HepG2 (cell line): ENCODE results near the gene PLXDC2. TPM values are rescaled to one million over a fixed set of nuclear protein-coding genes. Genes with fewer than 3 reads are reported as not detected.

Experiments
- ATAC-seq: fragments of 200-7000 bp; cut with Tn5 transposase; 3 replicates; pipeline ENCODE4 v1.9.1; 2020; ENCODE audit warnings: mild to moderate bottlenecking, moderate library complexity
- BruUV-seq: library from RNA; stranded (reverse); fragments of 400-500 nt; replicated peaks from 2 replicates; lab custom pipeline; 2021; lab: Mats Ljungman, UMichigan
- CTCF ChIA-PET: fragments of 300-600 bp; formaldehyde crosslinking; extraction: SDS; loops from one replicate; lab custom pipeline; 2021; ENCODE audit warnings: low total read pairs, inconsistent platforms, low intra/inter-chr PET ratio; lab: Yijun Ruan, JAX
- POLR2A ChIA-PET: fragments of 350-600 bp; sonication (Branson Sonifier 250); formaldehyde crosslinking; loops from one replicate; lab custom pipeline; 2020; ENCODE audit warnings: antibody characterized with exemption, inconsistent platforms; lab: Yijun Ruan, JAX
- DNase-seq: peaks from one replicate; pipeline ENCODE4 v3.0.0-alpha.2; 2015; ENCODE audit warnings: low spot score
- FAIRE-seq: peaks from 3 replicates; lab custom pipeline; 2011; peaks lifted over from hg19 to GRCh38; lab: Jason Lieb, UNC
- H2AFZ ChIP-seq: one replicate; pipeline ENCODE4 v1.6.1; 2011; ENCODE audit warnings: low read length, inconsistent platforms
- H3K27ac ChIP-seq: fragments of 300-600 bp; 3 replicates; pipeline ENCODE4 v1.8.0; 2011; ENCODE audit warnings: mixed run types, mild to moderate bottlenecking, mixed read lengths, low read length, inconsistent platforms; ENCODE audit not compliant: insufficient read depth; ENCODE audit errors: extremely low read length
- H3K27me3 ChIP-seq, 2 experiments: fragments of 200-600 bp in 1 of 2; 2 replicates in 1 of 2; 3 replicates in 1 of 2; pipeline versions ENCODE4 v1.6.0 to v1.8.0; 2011; ENCODE audit warnings: low read length in 2 of 2, mild to moderate bottlenecking in 2 of 2, moderate library complexity in 2 of 2, inconsistent platforms in 1 of 2; ENCODE audit not compliant: insufficient read depth in 2 of 2, control insufficient read depth in 1 of 2
- H3K36me3 ChIP-seq, 2 experiments: fragments of 200-600 bp in 1 of 2; replicated peaks in 1 of 2; 2 replicates in 1 of 2; 3 replicates in 1 of 2; pipeline versions ENCODE4 v1.5.1 to v1.8.0; 2011; ENCODE audit warnings: low read length in 2 of 2, inconsistent platforms in 1 of 2; ENCODE audit not compliant: insufficient read depth in 2 of 2, control insufficient read depth in 1 of 2
- H3K4me1 ChIP-seq: 2 replicates; pipeline ENCODE4 v1.5.1; 2012; ENCODE audit warnings: low read length, inconsistent platforms; ENCODE audit not compliant: insufficient read depth
- H3K4me2 ChIP-seq: 2 replicates; pipeline ENCODE4 v1.6.0; 2011; ENCODE audit warnings: low read depth, low read length, inconsistent platforms
- H3K4me3 ChIP-seq, 3 experiments: fragments of 200-600 bp in 1 of 3; sonication (generic), shearing (Covaris generic) in 1 of 3; replicated peaks in 1 of 3; 2 replicates each; pipeline ENCODE4 v1.5.1; 2011 to 2016; ENCODE audit warnings: low read length in 3 of 3, inconsistent platforms in 2 of 3, low read depth in 2 of 3, mild to moderate bottlenecking in 2 of 3, control low read depth in 1 of 3, mixed read lengths in 1 of 3; ENCODE audit not compliant: insufficient read depth in 1 of 3
- H3K79me2 ChIP-seq: one replicate; pipeline ENCODE4 v1.6.1; 2011; ENCODE audit warnings: low read length, inconsistent platforms; ENCODE audit not compliant: insufficient read depth
- H3K9ac ChIP-seq: 2 replicates; pipeline ENCODE4 v1.6.0; 2011; ENCODE audit warnings: mild to moderate bottlenecking, low read depth, low read length, inconsistent platforms; ENCODE audit not compliant: insufficient read depth
- H3K9me3 ChIP-seq: 2 replicates; pipeline ENCODE4 v1.5.1; 2012; ENCODE audit warnings: mild to moderate bottlenecking, low read length
- H4K20me1 ChIP-seq: 2 replicates; pipeline ENCODE4 v1.6.0; 2011; ENCODE audit warnings: inconsistent platforms, mild to moderate bottlenecking, low read length, moderate library complexity; ENCODE audit not compliant: insufficient read depth
- ADNP ChIP-seq: sonication (generic); formaldehyde crosslinking; IDR thresholded peaks from 2 replicates; pipeline ENCODE4 v1.4.0; 2020; ENCODE audit warnings: missing genetic modification reagents
- ARNT ChIP-seq: fragments of 450-650 bp; IDR thresholded peaks from 2 replicates; pipeline ENCODE4 v1.6.1; 2017
- BCL6 ChIP-seq: IDR thresholded peaks from 2 replicates; pipeline ENCODE4 v1.6.1; 2016; ENCODE audit warnings: missing genetic modification reagents, missing compliant biosample characterization
- CEBPZ ChIP-seq: IDR thresholded peaks from 2 replicates; pipeline ENCODE4 v1.6.1; 2012; ENCODE audit warnings: low read length, improper control_type of control experiment
- ZHX2 ChIP-seq, 2 experiments: sonication (generic) in 1 of 2; formaldehyde crosslinking in 1 of 2; IDR thresholded peaks; 2 replicates each; pipeline versions ENCODE4 v1.6.1 to v1.9.0; 2014 to 2022; ENCODE audit warnings: antibody characterized with exemption in 1 of 2, borderline replicate concordance in 1 of 2, inconsistent platforms in 1 of 2, low read depth in 1 of 2, missing genetic modification reagents in 1 of 2
- ZIK1 ChIP-seq: sonication (generic); formaldehyde crosslinking; IDR thresholded peaks from 2 replicates; pipeline ENCODE4 v1.5.0; 2020; ENCODE audit warnings: mild to moderate bottlenecking, low read depth, missing genetic modification reagents, borderline replicate concordance
- ZNF160 ChIP-seq: sonication (generic); formaldehyde crosslinking; IDR thresholded peaks from 2 replicates; pipeline ENCODE4 v1.8.0; 2022; ENCODE audit warnings: mild to moderate bottlenecking, inconsistent platforms, missing genetic modification reagents
- ZNF33A ChIP-seq: sonication (generic); formaldehyde crosslinking; IDR thresholded peaks from 2 replicates; pipeline ENCODE4 v1.5.1; 2020; ENCODE audit warnings: missing genetic modification reagents, mild to moderate bottlenecking, moderate library complexity, borderline replicate concordance
- ZNF589 ChIP-seq: sonication (generic); formaldehyde crosslinking; conservative IDR thresholded peaks from 2 replicates; pipeline ENCODE4 v1.8.0; 2022; ENCODE audit warnings: mild to moderate bottlenecking, moderate library complexity, missing genetic modification reagents
- ZNF709 ChIP-seq: sonication (generic); formaldehyde crosslinking; IDR thresholded peaks from 2 replicates; pipeline ENCODE4 v1.5.0; 2020; ENCODE audit warnings: mild to moderate bottlenecking, missing genetic modification reagents
- ZNF780A ChIP-seq: sonication (generic); formaldehyde crosslinking; IDR thresholded peaks from 2 replicates; pipeline ENCODE4 v1.8.0; 2022; ENCODE audit warnings: mild to moderate bottlenecking, missing genetic modification reagents, moderate library complexity
- WGBS: methylation state at CpG from one replicate; pipeline ENCODE4 v1.1.6; 2017; ENCODE audit warnings: low lambda C conversion rate; 5-methylcytosine and 5-hydroxymethylcytosine counted together
- in situ Hi-C: cut with HindIII; loops from 2 replicates; pipeline ENCODE4 v1.10.0; 2017; ENCODE audit warnings: low pct_unique_long_range_greater_than_20kb; ENCODE audit not compliant: extremely low pct_ligation_motif_present
- intact Hi-C: fragments of 100-400 bp; cut with micrococcal nuclease; formaldehyde crosslinking; loops from one replicate; pipeline ENCODE4 v1.10.0; 2022; ENCODE audit not compliant: unreplicated experiment
- polyA plus RNA-seq, 8 experiments: library from polyadenylated mRNA; depleted of rRNA in 3 of 8; stranded (reverse) in 7 of 8; unstranded in 1 of 8; fragments of >200 nt; fragmentation: Illumina TruSeq in 4 of 8; extraction: Trizol in 4 of 8; gene quantifications; 2 replicates each; pipeline versions ENCODE4 v1.2.1 to v1.2.3, GENCODE V29; 2011 to 2016; ENCODE audit warnings: low read depth in 4 of 8, missing spikeins in 1 of 8, mixed read lengths in 1 of 8; ENCODE audit not compliant: insufficient read depth in 1 of 8
- total RNA-seq, 5 experiments: library from RNA; depleted of rRNA; stranded (reverse); fragments of >200 nt; fragmentation: Illumina TruSeq; extraction: Trizol; gene quantifications; 2 replicates each; pipeline ENCODE4 v1.2.3, GENCODE V29; 2016; ENCODE audit warnings: low read depth in 1 of 5
- TF ChIP-seq, protein P1 (sequence below): conservative IDR thresholded peaks from 2 replicates; pipeline ENCODE4 v1.6.1; 2018; ENCODE audit warnings: missing genetic modification reagents

Gene PLXDC2
- total and polyA plus RNA-seq, 2 of the 13 experiments (the other 11 are each of a cell fraction or from before 2014, with no cell fraction given): 2.1 to 2.4 TPM

DNA sequence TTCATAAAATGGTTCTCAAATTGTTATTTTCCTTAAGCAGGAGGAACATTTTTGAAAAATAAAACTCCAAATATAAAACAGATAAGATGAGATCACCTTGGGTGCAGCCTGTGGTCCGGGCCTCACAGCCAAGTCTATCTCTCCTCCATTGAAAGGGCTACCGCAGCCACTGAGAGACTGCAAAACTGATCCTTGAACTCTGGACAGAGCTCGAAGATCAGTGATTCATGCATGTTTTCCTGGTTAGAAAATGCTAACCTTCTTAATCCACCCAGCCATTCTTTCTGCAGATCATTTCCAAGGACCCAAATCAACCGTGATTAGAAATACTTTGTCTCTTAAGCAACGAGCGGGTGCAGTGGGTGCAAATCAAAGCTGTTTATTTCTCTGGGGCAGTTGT, 378.8 kb downstream of the PLXDC2 start (continued):
- TF ChIP-seq CEBPZ: no peak
- TF ChIP-seq, all 625 proteins: peak for 1

- Histone ChIP-seq H3K79me2 (no peaks in the 10 kb centered on the region), H4K20me1 (no peaks in the 10 kb centered on the region), H3K36me3 (no peaks in the 10 kb centered on the region), H3K4me2 (no peak overlapping the region), H3K9ac (no peak overlapping the region), H3K27ac (no peak overlapping the region), H2AFZ (no peak overlapping the region), H3K27me3 (no peaks in the 10 kb centered on the region), H3K4me3 (no peak overlapping the region), H3K9me3 (no peaks in the 10 kb centered on the region), H3K4me1 (no peaks in the 10 kb centered on the region)
- ChIA-PET CTCF (no interaction called here), POLR2A (no interaction called here)
- TF ChIP-seq BCL6 (no peak), ZNF780A (CRISPR knock-in tag) (no peak), ZNF589 (CRISPR knock-in tag) (no peak), ADNP (CRISPR knock-in tag) (no peak), ZNF33A (no peak), ZNF709 (CRISPR knock-in tag) (no peak), ZIK1 (CRISPR knock-in tag) (no peak), ZNF160 (CRISPR knock-in tag) (no peak), ARNT (no peak), ZHX2 (IDR thresholded peaks at IDR 0.05; ENCODE audit: low read depth) (no peak), ZHX2 (CRISPR knock-in tag; IDR thresholded peaks at IDR 0.05; ENCODE audit: borderline replicate concordance) (no peak)
- TF ChIP-seq, protein P1, sequence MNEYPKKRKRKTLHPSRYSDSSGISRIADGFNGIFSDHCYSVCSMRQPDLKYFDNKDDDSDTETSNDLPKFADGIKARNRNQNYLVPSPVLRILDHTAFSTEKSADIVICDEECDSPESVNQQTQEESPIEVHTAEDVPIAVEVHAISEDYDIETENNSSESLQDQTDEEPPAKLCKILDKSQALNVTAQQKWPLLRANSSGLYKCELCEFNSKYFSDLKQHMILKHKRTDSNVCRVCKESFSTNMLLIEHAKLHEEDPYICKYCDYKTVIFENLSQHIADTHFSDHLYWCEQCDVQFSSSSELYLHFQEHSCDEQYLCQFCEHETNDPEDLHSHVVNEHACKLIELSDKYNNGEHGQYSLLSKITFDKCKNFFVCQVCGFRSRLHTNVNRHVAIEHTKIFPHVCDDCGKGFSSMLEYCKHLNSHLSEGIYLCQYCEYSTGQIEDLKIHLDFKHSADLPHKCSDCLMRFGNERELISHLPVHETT (CRISPR knock-in tag): no peak
- intact Hi-C loops (no loop called here), in situ Hi-C loops (no loop called here)
- DNase-seq (no peak), ATAC-seq (no peak), FAIRE-seq (no peak)
- BruUV-seq: no TSS peak
- 41% methylated on average over 1 of the region's 1 CpG for WGBS
These were observed 384.5 kb downstream of the PLXDC2 start for GRCh38 chr10:20200758-20201157.
